Stimulated activated CD4-positive, alpha-beta T cell treated with anti-CD3 and anti-CD28 coated beads, Interleukin-4, amount 100 ng/mL, for 1 hour (primary cell): ENCODE measurements around the gene GNG2.

Source experiments
- DNase-seq: peaks from one replicate; pipeline ENCODE4 v3.0.0-alpha.2; 2020

Gene GNG2

DNA sequence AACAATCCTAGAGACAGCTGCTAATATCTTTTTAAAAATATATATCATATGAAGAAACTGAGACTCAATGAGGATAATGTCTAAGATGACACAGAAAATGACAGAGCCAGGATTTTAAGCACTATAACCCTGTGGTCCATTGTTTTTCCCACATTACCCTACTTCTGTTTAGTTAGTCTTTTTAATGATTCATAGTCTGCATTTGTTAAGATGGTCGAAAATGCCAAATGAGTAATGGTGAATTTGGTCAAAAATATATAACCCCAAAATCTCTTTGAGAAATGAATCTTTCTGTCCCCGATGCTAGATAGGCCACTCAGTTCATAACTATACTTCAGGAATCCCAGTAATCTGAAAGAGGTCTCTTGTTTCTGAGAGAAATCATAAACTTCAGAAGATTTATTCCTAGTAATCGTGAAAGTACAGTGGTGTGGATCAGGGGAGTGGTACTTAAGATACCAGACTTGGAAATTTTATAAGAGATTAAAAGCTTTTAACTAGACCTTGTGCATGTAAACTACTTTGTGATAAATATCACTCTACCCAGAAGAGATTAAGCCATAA, 139.7 kb downstream of the GNG2 start:
- DNase-seq, result no peak

DNA sequence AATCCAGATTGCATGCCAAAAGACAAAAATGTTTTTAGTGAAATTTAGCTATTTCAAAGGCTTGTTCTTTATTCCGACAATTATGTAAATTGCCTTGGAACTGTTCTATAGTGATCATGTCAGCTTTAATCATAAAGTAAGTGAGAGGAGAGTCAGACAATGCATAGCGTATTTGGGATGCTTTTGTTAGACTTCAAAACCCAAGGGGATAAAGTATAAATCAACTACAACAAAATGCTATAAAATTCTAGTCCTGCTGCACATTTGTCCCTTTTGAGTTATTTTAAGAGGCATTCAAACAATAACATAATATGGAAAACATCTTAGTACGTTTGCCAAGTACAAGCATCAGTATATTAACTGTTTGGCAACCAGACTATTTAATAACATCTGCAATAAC, 140.3 kb downstream of the GNG2 start:
- DNase-seq, result no peak

DNA sequence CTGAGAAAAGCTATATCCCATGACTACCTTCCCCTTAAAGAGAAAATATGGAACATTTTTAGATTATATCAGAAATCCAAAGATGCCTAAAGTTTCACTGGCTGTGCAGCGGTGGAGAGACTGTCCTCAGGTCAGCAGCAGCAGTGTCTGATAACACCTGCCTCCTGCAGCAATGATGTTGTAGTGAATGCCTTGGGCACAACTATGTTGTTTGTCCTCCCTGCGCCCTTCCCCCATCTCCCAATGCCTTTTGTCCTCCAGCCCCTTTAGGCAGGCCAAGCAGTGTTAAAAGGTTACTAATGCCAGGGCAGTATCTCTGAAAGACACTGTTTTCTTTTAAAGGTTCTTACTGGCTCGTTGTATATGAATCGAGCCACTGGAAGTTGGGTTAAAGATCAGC, 142.1 kb downstream of the GNG2 start:
- no peak for DNase-seq

DNA sequence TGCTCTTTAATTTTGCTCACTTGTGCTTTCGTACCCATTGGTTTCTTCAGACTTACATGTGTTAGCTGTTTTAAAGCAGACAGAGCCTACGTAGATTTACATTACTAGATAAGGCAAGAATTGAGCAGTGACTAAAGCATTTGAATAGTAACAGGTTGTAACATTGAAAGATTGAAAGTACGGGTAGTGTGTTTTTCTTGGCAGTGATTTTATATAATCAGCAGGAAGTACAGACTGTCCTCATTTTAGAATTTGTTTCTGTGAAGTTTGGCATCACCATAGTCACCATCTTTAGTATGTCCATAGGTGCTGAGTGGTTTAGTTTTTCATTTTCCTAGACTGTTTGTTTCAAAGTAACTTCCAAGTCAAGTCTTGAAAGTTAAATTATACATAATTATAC, 142.9 kb downstream of the GNG2 start:
- no peak for DNase-seq

DNA sequence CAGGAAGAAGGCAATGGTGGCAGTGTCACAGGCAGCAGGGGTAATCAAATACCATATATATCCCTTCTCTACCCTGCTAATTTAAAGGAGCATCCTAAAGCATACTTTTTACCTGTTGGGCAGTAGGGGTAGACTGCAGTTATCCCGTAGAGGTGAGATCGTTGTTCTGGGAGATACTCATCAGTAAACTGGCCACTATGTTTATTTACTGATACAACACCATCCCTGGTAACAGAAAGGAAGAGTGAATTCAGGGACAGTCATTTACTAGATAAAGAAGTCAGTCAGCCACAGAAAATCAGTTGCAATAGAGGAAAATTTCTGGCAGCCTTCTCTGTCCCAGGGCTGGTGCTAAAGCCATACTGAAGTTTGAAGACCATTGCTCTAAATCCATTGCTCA, 145.2 kb downstream of the GNG2 start:
- DNase-seq, result no peak

DNA sequence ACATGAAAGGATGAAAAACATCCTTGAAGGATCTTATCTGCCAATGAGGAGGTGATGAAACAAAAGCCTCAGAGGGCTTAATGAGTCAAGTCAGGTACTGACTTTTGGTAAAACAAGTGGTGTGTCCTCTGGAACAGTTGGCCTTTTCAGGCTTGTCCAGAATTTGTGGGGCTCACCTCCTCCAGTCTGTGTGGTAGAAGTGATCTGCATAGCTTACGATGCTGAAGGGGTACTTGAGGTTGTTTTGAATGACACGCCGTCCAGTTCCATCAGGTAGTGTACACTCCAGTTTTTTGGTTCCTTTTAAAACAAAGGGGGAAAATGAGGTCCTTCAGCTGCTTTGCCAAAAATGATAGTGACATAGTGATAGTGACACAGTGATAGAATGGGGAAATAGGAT, 145.9 kb downstream of the GNG2 start:
- DNase-seq, result no peak

DNA sequence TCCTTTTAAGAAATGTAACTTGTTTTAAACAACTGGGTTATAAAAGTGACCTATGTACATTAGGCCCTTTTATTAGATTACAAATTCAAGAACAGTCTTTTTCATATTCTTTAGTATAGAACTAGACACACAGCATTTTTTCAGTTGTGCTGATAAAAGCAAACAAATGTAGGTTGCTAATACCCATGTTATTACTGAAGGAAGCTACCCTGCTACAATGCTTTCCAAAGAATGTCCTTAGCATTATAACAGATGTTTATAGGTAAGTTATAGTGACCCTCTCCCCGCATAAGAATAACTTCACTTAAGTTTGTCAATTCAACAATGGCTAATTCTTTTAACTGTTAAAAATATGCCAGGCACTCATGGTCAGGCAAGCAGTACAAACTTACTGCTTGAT, 146.8 kb downstream of the GNG2 start:
- DNase-seq, result no peak

DNA sequence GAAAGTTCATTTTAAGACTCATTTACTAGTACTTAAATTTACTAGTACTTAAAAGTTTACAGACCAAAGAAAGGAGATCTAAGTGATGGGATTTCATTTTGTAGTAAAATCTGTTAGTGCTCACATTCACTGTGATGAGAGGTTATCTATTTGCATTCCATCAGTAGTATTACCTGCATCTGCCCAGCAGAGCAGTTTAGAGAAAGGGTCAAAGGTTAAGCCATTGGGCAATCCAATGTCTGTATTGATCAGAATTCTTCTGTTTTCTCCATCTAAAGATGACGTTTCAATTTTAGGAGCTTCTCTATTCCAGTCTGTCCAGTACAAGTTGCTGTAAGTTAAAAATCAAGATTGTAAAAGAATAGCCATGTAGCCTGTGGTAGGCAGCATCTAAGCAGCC, 147.2 kb downstream of the GNG2 start:
- no peak for DNase-seq

DNA sequence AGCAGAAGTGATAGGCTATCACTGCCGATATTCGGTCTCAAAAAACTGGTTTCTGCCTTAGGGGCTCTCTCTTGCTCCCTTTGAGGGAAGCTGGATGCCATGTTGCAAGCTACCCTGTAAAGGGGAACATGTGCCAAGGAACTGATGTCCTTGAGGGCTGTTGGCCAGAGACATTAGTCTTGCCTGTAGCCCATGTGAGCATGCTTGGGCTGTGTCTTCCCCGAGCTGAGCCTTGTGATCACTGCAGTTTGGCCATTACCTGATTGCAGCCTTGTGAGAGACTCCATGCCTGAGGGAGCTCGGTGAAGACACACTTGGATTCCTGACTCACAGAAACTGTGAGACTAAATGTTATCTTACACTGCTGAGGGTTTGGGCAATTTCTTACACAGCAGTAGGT, 147.7 kb downstream of the GNG2 start:
- DNase-seq, result no peak

DNA sequence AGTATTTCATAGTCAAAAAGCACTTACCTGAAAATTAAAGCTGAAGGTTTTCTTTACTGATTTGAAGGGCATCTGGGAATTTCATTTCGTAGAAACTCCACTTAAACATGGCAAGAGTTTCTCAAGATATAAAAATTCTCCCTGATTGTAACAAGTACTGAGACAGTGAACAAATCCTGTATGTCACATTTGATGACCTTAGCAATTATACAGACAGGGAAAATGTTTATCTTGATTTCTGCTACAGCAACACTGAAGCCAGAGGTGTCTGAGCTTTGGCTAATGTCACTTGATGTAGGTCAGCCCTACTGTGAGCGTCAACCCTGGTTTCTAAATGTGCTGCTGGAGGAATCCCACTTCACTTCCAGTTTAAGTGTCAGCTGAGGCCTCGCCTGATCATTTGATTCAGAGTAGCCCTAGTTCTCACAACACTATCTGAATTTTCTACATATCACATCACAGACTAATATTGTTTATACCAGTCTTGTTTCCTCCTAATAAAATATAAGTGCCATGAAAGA, 149.8 kb downstream of the GNG2 start:
- no peak for DNase-seq

DNA sequence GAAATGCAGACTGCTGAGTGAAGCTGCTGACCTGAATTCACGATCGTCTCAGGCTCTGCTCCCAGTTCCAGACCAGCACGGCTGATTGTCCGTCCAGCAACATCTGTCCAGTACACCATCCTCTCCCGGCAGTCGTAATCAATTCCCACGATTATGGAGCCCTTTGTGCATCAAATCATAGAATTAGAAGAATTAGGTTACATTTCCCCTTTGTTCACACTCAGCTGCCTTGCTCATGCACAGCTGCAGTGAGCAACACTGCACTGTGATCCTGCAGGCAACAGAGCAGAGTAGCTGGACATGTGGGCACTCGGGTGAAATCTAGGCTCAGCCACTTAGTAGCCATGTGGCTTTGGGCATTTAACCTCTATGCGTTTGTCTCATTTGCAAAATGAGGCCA, 151.1 kb downstream of the GNG2 start:
- DNase-seq, result no peak

DNA sequence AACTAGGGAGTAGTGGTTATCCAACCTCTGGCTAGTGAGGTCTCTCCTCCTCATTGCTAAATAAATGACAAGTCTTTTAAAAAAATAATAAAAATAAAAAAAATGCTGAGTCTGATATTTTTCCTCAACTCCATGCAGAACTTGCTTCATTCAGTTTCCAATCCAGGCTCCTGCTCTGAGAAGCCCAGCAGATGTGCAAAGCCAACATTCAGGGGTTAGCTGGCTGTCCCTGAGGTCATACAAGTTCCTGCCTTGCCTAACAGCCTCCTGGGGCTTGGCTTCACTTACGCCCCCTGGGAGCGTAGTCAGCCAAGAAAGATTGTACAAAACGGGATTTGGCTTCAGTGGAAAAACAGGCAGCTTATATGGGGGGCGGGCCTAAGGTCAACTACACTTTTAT, 152.2 kb downstream of the GNG2 start:
- no peak for DNase-seq

DNA sequence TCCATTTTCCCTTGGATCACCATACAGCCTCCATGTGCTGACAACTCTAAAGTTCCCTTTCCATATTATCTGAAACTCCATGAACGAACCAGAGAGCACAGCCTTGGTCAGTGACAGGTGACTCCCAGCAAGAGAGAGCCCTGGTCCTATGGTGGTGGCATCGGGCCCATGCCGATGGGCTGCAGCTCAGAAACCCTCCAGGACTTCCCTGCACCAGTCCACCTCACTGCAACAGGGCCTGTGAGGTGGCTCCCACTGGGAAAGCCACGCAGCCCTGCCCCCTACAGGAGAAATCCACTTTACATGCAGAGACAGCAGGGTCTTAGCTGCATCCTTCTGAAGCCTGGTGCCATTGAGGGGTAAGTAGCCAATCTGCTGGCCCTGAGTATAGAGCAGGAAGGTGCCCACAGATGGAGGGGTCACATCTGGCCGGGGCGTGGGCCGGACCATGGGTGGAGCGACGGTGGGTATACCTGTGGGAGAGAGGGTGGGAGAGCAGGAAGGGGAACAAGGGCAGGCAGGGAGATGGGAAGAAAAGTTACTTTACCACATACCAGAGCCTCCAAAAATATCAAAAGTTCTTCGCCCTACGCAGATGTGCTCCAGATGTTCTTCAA, 153.7 kb downstream of the GNG2 start:
- DNase-seq, result no peak

DNA sequence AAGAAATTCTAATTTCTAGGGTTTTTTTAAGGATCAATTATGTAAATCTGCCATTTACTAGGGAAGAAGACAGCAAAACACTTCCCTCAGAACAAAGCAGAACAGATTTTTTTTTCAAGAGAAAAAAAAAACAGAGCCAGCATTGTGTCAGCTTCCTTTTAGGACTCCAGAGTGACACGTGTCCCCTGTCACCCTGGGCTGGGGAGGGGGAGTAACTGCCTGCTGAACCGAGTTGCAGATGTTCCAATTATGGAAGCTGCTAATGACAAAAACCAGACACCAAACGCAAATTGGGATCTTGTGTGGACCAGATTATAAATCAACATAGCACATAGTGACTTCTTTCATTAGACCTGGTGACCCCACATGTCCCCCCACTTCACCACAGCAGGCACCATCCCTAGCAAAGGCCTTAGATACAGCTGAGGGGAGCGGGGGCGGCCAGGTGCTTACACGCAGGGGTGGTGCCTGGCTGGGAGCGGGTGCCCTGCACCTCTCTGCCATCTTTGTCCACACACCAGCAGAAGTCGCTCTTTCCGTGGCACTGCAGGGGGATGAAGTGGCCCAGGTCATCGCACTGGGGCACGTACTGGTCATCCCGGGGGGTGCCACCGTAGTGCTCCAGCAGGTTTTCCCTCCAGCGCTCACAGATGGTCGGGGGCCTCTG, 154.3 kb downstream of the GNG2 start:
- DNase-seq, result no peak

DNA sequence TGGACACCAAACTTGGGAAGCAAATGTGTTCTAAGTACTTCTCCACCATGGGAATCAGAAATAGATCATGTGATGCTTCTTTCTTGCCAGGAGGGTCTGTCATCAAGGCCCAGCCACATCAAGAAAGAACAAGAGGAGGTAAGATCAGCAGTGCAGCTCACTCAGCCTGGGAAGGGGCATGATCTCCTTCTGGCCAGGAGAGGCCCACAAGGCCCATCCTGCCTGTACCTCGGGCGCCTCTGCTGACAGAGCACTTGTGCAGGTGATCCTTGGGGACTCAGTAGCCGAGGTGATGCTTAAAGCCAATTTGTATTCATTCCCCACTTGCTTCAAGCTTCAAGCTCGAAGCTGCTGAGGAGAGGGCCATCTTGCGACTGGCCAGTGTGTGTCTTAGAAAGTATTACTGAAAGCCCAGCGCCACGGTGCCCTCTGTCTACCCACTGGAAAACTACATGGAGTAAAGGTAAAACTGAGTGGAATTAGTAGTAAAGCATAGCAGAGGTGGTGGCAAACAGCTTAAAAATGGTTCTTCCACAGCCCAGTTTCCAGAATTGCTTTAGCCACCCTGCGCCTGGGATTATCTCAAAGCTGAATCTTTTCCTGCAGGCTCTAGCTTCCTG, 155.1 kb downstream of the GNG2 start:
- no peak for DNase-seq

DNA sequence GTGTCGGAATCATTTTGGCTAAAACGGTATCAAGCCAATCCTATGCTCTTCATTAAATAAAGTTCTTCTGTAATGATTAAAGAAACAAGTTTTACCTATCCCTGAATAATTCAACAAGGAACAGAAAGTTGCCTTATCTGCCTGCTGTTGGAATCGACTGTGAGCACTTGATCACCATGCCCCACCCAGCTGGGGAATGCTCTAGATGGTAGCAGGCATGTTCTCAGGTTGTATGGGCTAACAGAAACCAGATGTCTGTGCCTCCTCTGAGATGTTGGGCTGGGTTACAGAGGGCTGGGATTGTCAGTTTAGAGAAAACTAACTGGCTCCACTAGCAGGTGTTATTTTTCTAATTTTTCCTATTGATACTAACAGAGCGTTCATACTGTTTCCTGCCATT, 157.8 kb downstream of the GNG2 start:
- DNase-seq, result no peak

DNA sequence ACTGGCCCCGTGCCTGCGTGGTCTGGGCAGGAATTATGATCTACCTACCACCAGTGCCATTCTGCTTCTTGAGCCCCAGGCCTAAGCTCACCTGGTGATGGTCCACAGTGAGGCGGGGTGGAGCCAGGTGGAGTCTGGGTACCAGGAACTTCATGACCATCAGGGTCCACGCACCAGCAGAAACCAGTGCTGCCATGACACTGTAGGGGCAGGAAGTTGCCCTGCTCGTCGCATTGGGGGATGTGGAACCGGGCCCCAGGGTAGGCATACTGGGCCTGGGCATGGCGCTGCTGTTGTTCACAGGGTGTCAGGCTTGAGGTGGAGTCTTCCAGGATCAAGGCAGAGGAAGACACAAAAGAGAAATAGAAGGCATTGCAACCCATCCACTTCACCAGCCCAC, 158.6 kb downstream of the GNG2 start:
- DNase-seq, result no peak
